H1 (cell line): ENCODE results near the gene SH3GL2.

ENCODE experiments used
- BACH1 ChIP-seq: IDR thresholded peaks from 2 replicates; pipeline ENCODE4 v1.6.1; 2012; ENCODE audit warnings: low read length, improper control_type of control experiment
- POLR2A ChIP-seq, 2 experiments: IDR thresholded peaks; 1 replicate in 1 of 2; 2 replicates in 1 of 2; pipeline ENCODE4 v1.6.1; 2011; ENCODE audit warnings: low read depth in 2 of 2, low read length in 2 of 2, mild to moderate bottlenecking in 2 of 2; ENCODE audit errors: control extremely low read depth in 1 of 2
- POLR2AphosphoS5 ChIP-seq: IDR thresholded peaks from 2 replicates; pipeline ENCODE4 v1.6.1; 2011; ENCODE audit warnings: low read depth, low read length
- RAD21 ChIP-seq, 2 experiments: IDR thresholded peaks in 1 of 2; conservative IDR thresholded peaks in 1 of 2; 2 replicates each; pipeline ENCODE4 v1.6.1; 2011; ENCODE audit warnings: low read depth in 2 of 2, low read length in 2 of 2, improper control_type of control experiment in 1 of 2, inconsistent platforms in 1 of 2, mild to moderate bottlenecking in 1 of 2, moderate library complexity in 1 of 2
- SP2 ChIP-seq: IDR thresholded peaks from 2 replicates; pipeline ENCODE4 v1.6.1; 2012; ENCODE audit warnings: mild to moderate bottlenecking, low read length, inconsistent platforms
- TF ChIP-seq, protein P1 (sequence below), 3 experiments: IDR thresholded peaks; 1 replicate in 2 of 3; 2 replicates in 1 of 3; pipeline versions ENCODE4 v1.5.1 to v1.6.1; 2011; ENCODE audit warnings: low read length in 3 of 3, mild to moderate bottlenecking in 3 of 3, inconsistent platforms in 2 of 3, low read depth in 1 of 3, moderate library complexity in 1 of 3; ENCODE audit not compliant: insufficient read depth in 1 of 3; ENCODE audit errors: control extremely low read depth in 1 of 3
- TF ChIP-seq, protein P2 (sequence below): IDR thresholded peaks from 2 replicates; pipeline ENCODE4 v1.6.1; 2011; ENCODE audit warnings: low read length, improper control_type of control experiment

GRCh38 chr9:17622749-17623148 lies 43.9 kb downstream of the SH3GL2 start:
- TF ChIP-seq, protein P1, sequence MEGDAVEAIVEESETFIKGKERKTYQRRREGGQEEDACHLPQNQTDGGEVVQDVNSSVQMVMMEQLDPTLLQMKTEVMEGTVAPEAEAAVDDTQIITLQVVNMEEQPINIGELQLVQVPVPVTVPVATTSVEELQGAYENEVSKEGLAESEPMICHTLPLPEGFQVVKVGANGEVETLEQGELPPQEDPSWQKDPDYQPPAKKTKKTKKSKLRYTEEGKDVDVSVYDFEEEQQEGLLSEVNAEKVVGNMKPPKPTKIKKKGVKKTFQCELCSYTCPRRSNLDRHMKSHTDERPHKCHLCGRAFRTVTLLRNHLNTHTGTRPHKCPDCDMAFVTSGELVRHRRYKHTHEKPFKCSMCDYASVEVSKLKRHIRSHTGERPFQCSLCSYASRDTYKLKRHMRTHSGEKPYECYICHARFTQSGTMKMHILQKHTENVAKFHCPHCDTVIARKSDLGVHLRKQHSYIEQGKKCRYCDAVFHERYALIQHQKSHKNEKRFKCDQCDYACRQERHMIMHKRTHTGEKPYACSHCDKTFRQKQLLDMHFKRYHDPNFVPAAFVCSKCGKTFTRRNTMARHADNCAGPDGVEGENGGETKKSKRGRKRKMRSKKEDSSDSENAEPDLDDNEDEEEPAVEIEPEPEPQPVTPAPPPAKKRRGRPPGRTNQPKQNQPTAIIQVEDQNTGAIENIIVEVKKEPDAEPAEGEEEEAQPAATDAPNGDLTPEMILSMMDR (IDR thresholded peaks at IDR 0.05; ENCODE audit: control extremely low read depth in 1 of 3, insufficient read depth in 1 of 3, low read depth in 1 of 3, low read length in 3 of 3), result no peak
- TF ChIP-seq BACH1, result no peak
- no peak for TF ChIP-seq POLR2A (IDR thresholded peaks at IDR 0.05; ENCODE audit: control extremely low read depth in 1 of 2, low read depth in 2 of 2, low read length in 2 of 2)
- TF ChIP-seq POLR2AphosphoS5, result no peak
- TF ChIP-seq, protein P2, sequence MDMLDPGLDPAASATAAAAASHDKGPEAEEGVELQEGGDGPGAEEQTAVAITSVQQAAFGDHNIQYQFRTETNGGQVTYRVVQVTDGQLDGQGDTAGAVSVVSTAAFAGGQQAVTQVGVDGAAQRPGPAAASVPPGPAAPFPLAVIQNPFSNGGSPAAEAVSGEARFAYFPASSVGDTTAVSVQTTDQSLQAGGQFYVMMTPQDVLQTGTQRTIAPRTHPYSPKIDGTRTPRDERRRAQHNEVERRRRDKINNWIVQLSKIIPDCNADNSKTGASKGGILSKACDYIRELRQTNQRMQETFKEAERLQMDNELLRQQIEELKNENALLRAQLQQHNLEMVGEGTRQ, result no peak
- no peak for TF ChIP-seq SP2
- TF ChIP-seq RAD21 (IDR thresholded peaks at IDR 0.05 in 1 of 2, conservative IDR thresholded peaks at IDR 0.05 in 1 of 2; ENCODE audit: low read depth in 2 of 2, low read length in 2 of 2), result no peak
